Activated naive CD8-positive, alpha-beta T cell treated with anti-CD3 and anti-CD28 coated beads, Interleukin-2, amount 10 ng/mL, durations not matched to agents 7 days and 5 days (primary cell): ENCODE measurements around the gene ZNF160. TPM values are rescaled to one million over a fixed set of nuclear protein-coding genes. Genes with fewer than 3 reads are reported as not detected.
"Not testable (repeated sequence)": the region's sequence is repeated elsewhere in the genome, so short reads cannot be mapped to it uniquely, and the experiment has no call there.

ENCODE experiments used
- ATAC-seq: fragments of 150-1000 bp; cut with Tn5 transposase; one replicate; pipeline ENCODE4 v1.10.0; 2021; ENCODE audit warnings: low read depth, moderate library complexity
- POLR2A ChIA-PET: fragments of 350-600 bp; sonication (Branson Sonifier 250); formaldehyde crosslinking; loops from one replicate; lab custom pipeline; 2021; ENCODE audit warnings: antibody characterized with exemption; lab: Charles Lee
- DNase-seq: peaks from one replicate; pipeline ENCODE4 v3.0.0; 2021
- H3K27ac Mint-ChIP-seq: one replicate; pipeline ENCODE4 v1.8.0; 2022; ENCODE audit warnings: mild to moderate bottlenecking, mixed read lengths
- H3K27me3 Mint-ChIP-seq: one replicate; pipeline ENCODE4 v1.8.0; 2022; ENCODE audit warnings: mild to moderate bottlenecking, moderate library complexity, mixed read lengths
- H3K36me3 Mint-ChIP-seq: one replicate; pipeline ENCODE4 v1.8.0; 2021; ENCODE audit warnings: mild to moderate bottlenecking, mixed read lengths
- H3K4me1 Mint-ChIP-seq: one replicate; pipeline ENCODE4 v1.8.0; 2021; ENCODE audit warnings: mixed read lengths
- H3K4me3 Mint-ChIP-seq: one replicate; pipeline ENCODE4 v1.8.0; 2022; ENCODE audit warnings: mild to moderate bottlenecking, moderate library complexity, mixed read lengths
- H3K9me3 Mint-ChIP-seq: one replicate; pipeline ENCODE4 v1.8.0; 2021; ENCODE audit warnings: mixed read lengths
- total RNA-seq, 2 experiments: library from RNA; stranded (reverse); gene quantifications; one replicate each; pipeline ENCODE4 v1.2.3, GENCODE V29; 2021

ZNF160 gene
- total RNA-seq, 2 experiments from 2014 or later = 52.2 to 53.2 TPM

GRCh38 chr19:53102756-53103233 lies 427 bp downstream of the ZNF160 start:
- Mint-ChIP-seq H3K4me1 (peaks cover 16% of the 10 kb centered on the region), H3K9me3 (peaks cover 13% of the 10 kb centered on the region), H3K4me3 (peak overlapping the region; percentile 89), H3K36me3 (peaks cover 37% of the 10 kb centered on the region), H3K27me3 (no peaks in the 10 kb centered on the region), H3K27ac (peak overlapping the region; percentile 87)
- POLR2A ChIA-PET = no interaction called here
- peak; percentile 20 for ATAC-seq
- peak; percentile 62 for DNase-seq

GRCh38 chr19:53102206-53102755 lies 941 bp downstream of the ZNF160 start:
- Mint-ChIP-seq H3K36me3 (peaks cover 42% of the 10 kb centered on the region), H3K9me3 (peaks cover 16% of the 10 kb centered on the region), H3K4me3 (peak overlapping the region; percentile 89), H3K27me3 (no peaks in the 10 kb centered on the region), H3K27ac (peak overlapping the region; percentile 87), H3K4me1 (peaks cover 16% of the 10 kb centered on the region)
- DNase-seq (no peak), ATAC-seq (no peak)
- POLR2A ChIA-PET = no interaction called here

GRCh38 chr19:53101518-53101917 lies 1.7 kb downstream of the ZNF160 start:
- peaks cover 43% of the 10 kb centered on the region for H3K36me3 Mint-ChIP-seq
- peak overlapping the region; percentile 89 for H3K4me3 Mint-ChIP-seq
- POLR2A ChIA-PET = no interaction called here
- H3K9me3 Mint-ChIP-seq = peaks cover 16% of the 10 kb centered on the region
- no peaks in the 10 kb centered on the region for H3K27me3 Mint-ChIP-seq
- peaks cover 14% of the 10 kb centered on the region for H3K4me1 Mint-ChIP-seq
- no peak for ATAC-seq
- H3K27ac Mint-ChIP-seq = peak overlapping the region; percentile 87
- DNase-seq = no peak

- H3K27ac Mint-ChIP-seq, POLR2A ChIA-PET, H3K27me3 Mint-ChIP-seq, H3K4me3 Mint-ChIP-seq, DNase-seq, ATAC-seq: not testable (repeated sequence)
- Mint-ChIP-seq H3K36me3 (peaks cover 65% of the 10 kb centered on the region), H3K4me1 (peaks cover 14% of the 10 kb centered on the region), H3K9me3 (peaks cover 20% of the 10 kb centered on the region)
Measured at GRCh38 chr19:53098570-53098969, 4.7 kb downstream of the ZNF160 start.

GRCh38 chr19:53096982-53097690 lies 6.1 kb downstream of the ZNF160 start:
- H3K27me3 Mint-ChIP-seq, ATAC-seq, H3K27ac Mint-ChIP-seq, DNase-seq, H3K4me3 Mint-ChIP-seq, POLR2A ChIA-PET: not testable (repeated sequence)
- Mint-ChIP-seq H3K9me3 (peaks cover 21% of the 10 kb centered on the region), H3K4me1 (peaks cover 10% of the 10 kb centered on the region), H3K36me3 (peaks cover 70% of the 10 kb centered on the region)

GRCh38 chr19:53096579-53096978 lies 6.6 kb downstream of the ZNF160 start:
- Mint-ChIP-seq H3K9me3 (peaks cover 22% of the 10 kb centered on the region), H3K36me3 (peaks cover 70% of the 10 kb centered on the region)
- H3K4me1 Mint-ChIP-seq, H3K27ac Mint-ChIP-seq, DNase-seq, ATAC-seq, H3K27me3 Mint-ChIP-seq, POLR2A ChIA-PET, H3K4me3 Mint-ChIP-seq: not testable (repeated sequence)

- H3K4me3 Mint-ChIP-seq = no peak overlapping the region
Measured at GRCh38 chr19:53094754-53095575, 8.3 kb downstream of the ZNF160 start.

GRCh38 chr19:53092723-53093122 lies 10.5 kb downstream of the ZNF160 start:
- no peak overlapping the region for H3K27ac Mint-ChIP-seq
- POLR2A ChIA-PET = no interaction called here
- H3K4me1 Mint-ChIP-seq = peaks cover 8% of the 10 kb centered on the region
- DNase-seq (no peak), ATAC-seq (no peak)
- H3K36me3 Mint-ChIP-seq = peaks cover 80% of the 10 kb centered on the region
- H3K27me3 Mint-ChIP-seq = no peaks in the 10 kb centered on the region
- H3K4me3 Mint-ChIP-seq = no peak overlapping the region
- peaks cover 24% of the 10 kb centered on the region for H3K9me3 Mint-ChIP-seq

More at GRCh38 chr19:53094754-53095575, 8.3 kb downstream of the ZNF160 start:
- Mint-ChIP-seq H3K27me3 (no peaks in the 10 kb centered on the region), H3K4me1 (peaks cover 3% of the 10 kb centered on the region), H3K9me3 (peaks cover 26% of the 10 kb centered on the region), H3K27ac (no peak overlapping the region), H3K36me3 (peaks cover 80% of the 10 kb centered on the region)
- POLR2A ChIA-PET = interaction anchor here (1.0 kb wide), 1 partner anchor 12 kb away, joined by 3 read pairs; no protein-coding TSS in a partner anchor
- ATAC-seq (no peak), DNase-seq (no peak)

GRCh38 chr19:53091413-53092254 lies 11.6 kb downstream of the ZNF160 start:
- no peak overlapping the region for H3K27ac Mint-ChIP-seq
- ATAC-seq (no peak), DNase-seq (no peak)
- H3K36me3 Mint-ChIP-seq = peaks cover 81% of the 10 kb centered on the region
- no peaks in the 10 kb centered on the region for H3K27me3 Mint-ChIP-seq
- POLR2A ChIA-PET = interaction anchor here (0.6 kb wide), 1 partner anchor 11 kb away, joined by 5 read pairs; no protein-coding TSS in a partner anchor
- H3K4me3 Mint-ChIP-seq = no peak overlapping the region
- peaks cover 8% of the 10 kb centered on the region for H3K4me1 Mint-ChIP-seq
- peaks cover 20% of the 10 kb centered on the region for H3K9me3 Mint-ChIP-seq

GRCh38 chr19:53088091-53088490 lies 15.1 kb downstream of the ZNF160 start:
- H3K4me3 Mint-ChIP-seq = no peak overlapping the region
- H3K27me3 Mint-ChIP-seq = no peaks in the 10 kb centered on the region
- ATAC-seq (no peak), DNase-seq (no peak)
- peaks cover 8% of the 10 kb centered on the region for H3K4me1 Mint-ChIP-seq
- POLR2A ChIA-PET = no interaction called here
- H3K9me3 Mint-ChIP-seq = peaks cover 25% of the 10 kb centered on the region
- H3K36me3 Mint-ChIP-seq = peaks cover 90% of the 10 kb centered on the region
- no peak overlapping the region for H3K27ac Mint-ChIP-seq

- no peak for ATAC-seq
- no peak overlapping the region for H3K27ac Mint-ChIP-seq
- peaks cover 26% of the 10 kb centered on the region for H3K9me3 Mint-ChIP-seq
- peaks cover 8% of the 10 kb centered on the region for H3K4me1 Mint-ChIP-seq
- no peak overlapping the region for H3K4me3 Mint-ChIP-seq
- H3K27me3 Mint-ChIP-seq = no peaks in the 10 kb centered on the region
- POLR2A ChIA-PET = no interaction called here
- H3K36me3 Mint-ChIP-seq = peaks cover 94% of the 10 kb centered on the region
- no peak for DNase-seq
Measured at GRCh38 chr19:53086949-53087348, 16.3 kb downstream of the ZNF160 start.

GRCh38 chr19:53085496-53085895 lies 17.7 kb downstream of the ZNF160 start:
- DNase-seq (no peak), ATAC-seq (no peak)
- no peak overlapping the region for H3K27ac Mint-ChIP-seq
- H3K27me3 Mint-ChIP-seq = no peaks in the 10 kb centered on the region
- no peak overlapping the region for H3K4me3 Mint-ChIP-seq
- POLR2A ChIA-PET = interaction anchor here (0.7 kb wide), 1 partner anchor 24 kb away, joined by 3 read pairs; no protein-coding TSS in a partner anchor
- H3K4me1 Mint-ChIP-seq = peaks cover 8% of the 10 kb centered on the region
- peaks cover 95% of the 10 kb centered on the region for H3K36me3 Mint-ChIP-seq
- H3K9me3 Mint-ChIP-seq = peaks cover 32% of the 10 kb centered on the region
